K562 (cell line): ENCODE measurements around the gene SMIM8. TPM values are rescaled to one million over a fixed set of nuclear protein-coding genes. Genes with fewer than 3 reads are reported as not detected.
A peak's percentile ranks its signal among the peaks of the same experiment; 100 is the strongest.

ENCODE experiments used
- ATAC-seq: fragments of 200-7000 bp; cut with Tn5 transposase; 3 replicates; pipeline ENCODE4 v1.9.1; 2020; ENCODE audit warnings: moderate library complexity
- BruUV-seq: library from RNA; stranded (reverse); fragments of 400-500 nt; replicated peaks from 2 replicates; lab custom pipeline; 2021; lab: Mats Ljungman, UMichigan
- CTCF ChIA-PET: fragments of 300-600 bp; formaldehyde crosslinking; extraction: SDS; loops from one replicate; lab custom pipeline; 2021; ENCODE audit warnings: low intra/inter-chr PET ratio; lab: Yijun Ruan, JAX
- POLR2A ChIA-PET: fragments of 300-600, 350-650 bp; sonication (Branson Sonifier 250); formaldehyde crosslinking; extraction: SDS; loops from one replicate; lab custom pipeline; 2021; ENCODE audit warnings: antibody characterized with exemption, inconsistent platforms; lab: Yijun Ruan, JAX
- DNase-seq, 4 experiments: peaks; one replicate each; pipeline versions ENCODE4 v3.0.0 to v3.0.0-alpha.2; 2011 to 2018; ENCODE audit warnings: low spot score in 3 of 4, mixed read lengths in 3 of 4; ENCODE audit errors: extremely low read depth in 1 of 4
- FAIRE-seq: peaks from 2 replicates; lab custom pipeline; 2011; peaks lifted over from hg19 to GRCh38; lab: Jason Lieb, UNC
- H2AFZ ChIP-seq: 2 replicates; pipeline ENCODE4 v1.6.0; 2011; ENCODE audit warnings: low read depth, low read length, control low read depth, inconsistent platforms
- H3K27ac ChIP-seq: fragments of 200-600 bp; 3 replicates; pipeline ENCODE4 v1.8.0; 2011; ENCODE audit warnings: low read depth, mild to moderate bottlenecking, control low read depth, inconsistent platforms, low read length, moderate library complexity, mixed read lengths; ENCODE audit errors: extremely low read depth
- H3K27me3 ChIP-seq, 2 experiments: fragments of 300-600 bp in 1 of 2; 2 replicates in 1 of 2; 3 replicates in 1 of 2; pipeline versions ENCODE4 v1.6.0 to v1.8.0; 2011; ENCODE audit warnings: inconsistent platforms in 2 of 2, low read length in 2 of 2, mild to moderate bottlenecking in 1 of 2, mixed read lengths in 1 of 2, moderate library complexity in 1 of 2; ENCODE audit not compliant: control insufficient read depth in 2 of 2, insufficient read depth in 2 of 2
- H3K36me3 ChIP-seq: fragments of 300-600 bp; 3 replicates; pipeline ENCODE4 v1.8.0; 2011; ENCODE audit warnings: mild to moderate bottlenecking, low read length, inconsistent platforms; ENCODE audit not compliant: control insufficient read depth, insufficient read depth
- H3K4me1 ChIP-seq, 2 experiments: fragments of 200-600 bp in 1 of 2; replicated peaks in 1 of 2; 2 replicates in 1 of 2; 3 replicates in 1 of 2; pipeline versions ENCODE4 v1.5.1 to v1.8.0; 2011; ENCODE audit warnings: inconsistent platforms in 2 of 2, low read length in 2 of 2, mild to moderate bottlenecking in 1 of 2, mixed read lengths in 1 of 2, moderate library complexity in 1 of 2; ENCODE audit not compliant: control insufficient read depth in 2 of 2, insufficient read depth in 2 of 2
- H3K4me2 ChIP-seq: 2 replicates; pipeline ENCODE4 v1.6.1; 2011; ENCODE audit warnings: low read length, control low read depth, inconsistent platforms, mixed read lengths; ENCODE audit not compliant: insufficient read depth
- H3K4me3 ChIP-seq: fragments of 200-600 bp; sonication (generic), shearing (Covaris generic); 2 replicates; pipeline ENCODE4 v1.5.1; 2016; ENCODE audit warnings: control low read depth, inconsistent platforms
- H3K79me2 ChIP-seq: fragments of 200-600 bp; 3 replicates; pipeline ENCODE4 v1.8.0; 2011; ENCODE audit warnings: low read length, inconsistent platforms; ENCODE audit not compliant: control insufficient read depth, insufficient read depth
- H3K9ac ChIP-seq, 2 experiments: 2 replicates each; pipeline versions ENCODE4 v1.6.0 to v1.6.1; 2011; ENCODE audit warnings: low read depth in 2 of 2, low read length in 2 of 2, control low read depth in 1 of 2, inconsistent platforms in 1 of 2, mild to moderate bottlenecking in 1 of 2, mixed read lengths in 1 of 2; ENCODE audit not compliant: insufficient read depth in 1 of 2
- H3K9me1 ChIP-seq: one replicate; pipeline ENCODE4 v1.6.0; 2011; ENCODE audit warnings: inconsistent platforms, mild to moderate bottlenecking, low read length, moderate library complexity; ENCODE audit not compliant: control insufficient read depth, insufficient read depth
- H3K9me3 ChIP-seq: replicated peaks from 2 replicates; pipeline ENCODE4 v1.5.1; 2011; ENCODE audit warnings: low read depth, low read length, inconsistent platforms; ENCODE audit not compliant: control insufficient read depth, insufficient read depth
- H4K20me1 ChIP-seq: replicated peaks from 2 replicates; pipeline ENCODE4 v1.6.1; 2011; ENCODE audit warnings: low read length, inconsistent platforms, mixed read lengths; ENCODE audit not compliant: control insufficient read depth, insufficient read depth
- BRD4 ChIP-seq: fragments of 200-600 bp; sonication (generic); IDR thresholded peaks from 2 replicates; pipeline ENCODE4 v1.6.1; 2017; ENCODE audit warnings: inconsistent platforms
- CBFA2T3 ChIP-seq: fragments of 450-650 bp; IDR thresholded peaks from 2 replicates; pipeline ENCODE4 v1.6.1; 2017
- FOXM1 ChIP-seq, 2 experiments: fragments of 450-650 bp in 1 of 2; sonication (generic) in 1 of 2; formaldehyde crosslinking in 1 of 2; IDR thresholded peaks; 2 replicates each; pipeline versions ENCODE4 v1.6.1 to v1.9.0; 2017 to 2022; ENCODE audit warnings: low read depth in 2 of 2, mild to moderate bottlenecking in 2 of 2, missing genetic modification reagents in 1 of 2, moderate library complexity in 1 of 2
- LARP7 ChIP-seq: fragments of 450-650 bp; IDR thresholded peaks from 2 replicates; pipeline ENCODE4 v1.6.1; 2016
- MEIS2 ChIP-seq: fragments of 450-650 bp; IDR thresholded peaks from 2 replicates; pipeline ENCODE4 v1.6.1; 2014; ENCODE audit warnings: mild to moderate bottlenecking; ENCODE audit not compliant: partially characterized antibody
- MYC ChIP-seq, 2 experiments: fragments of 250-450 bp in 1 of 2; sonication (Bioruptor Pico) in 1 of 2; IDR thresholded peaks; 2 replicates each; pipeline versions ENCODE4 v1.5.1 to v1.6.1; 2012 to 2021; ENCODE audit warnings: low read depth in 2 of 2, borderline replicate concordance in 1 of 2, improper control_type of control experiment in 1 of 2, low read length in 1 of 2, mild to moderate bottlenecking in 1 of 2, moderate library complexity in 1 of 2
- NELFE ChIP-seq: IDR thresholded peaks from 2 replicates; pipeline ENCODE4 v1.6.1; 2011; ENCODE audit warnings: mild to moderate bottlenecking; ENCODE audit not compliant: insufficient read depth, insufficient read length
- PTTG1 ChIP-seq: fragments of 450-650 bp; IDR thresholded peaks from 2 replicates; pipeline ENCODE4 v1.6.1; 2016; ENCODE audit warnings: low read depth, mild to moderate bottlenecking, missing genetic modification characterization, missing compliant biosample characterization
- RBM22 ChIP-seq: fragments of 200-400 bp; formaldehyde crosslinking; IDR thresholded peaks from 2 replicates; pipeline ENCODE4 v1.6.1; 2018; ENCODE audit warnings: low read length, low read depth; ENCODE audit not compliant: poor library complexity, severe bottlenecking
- RNF2 ChIP-seq: sonication (generic); IDR thresholded peaks from 2 replicates; pipeline ENCODE4 v1.6.1; 2016
- WGBS: fragments of 100-300 bp; shearing (Covaris generic); methylation state at CpG from one replicate; pipeline ENCODE4 v1.1.6; 2016; ENCODE audit warnings: low coverage, mixed read lengths; ENCODE audit not compliant: insufficient coverage; ENCODE audit errors: missing lambda C conversion rate; 5-methylcytosine and 5-hydroxymethylcytosine counted together
- in situ Hi-C: fragments of 300-500 bp; cut with MboI; formaldehyde crosslinking; loops from 4 replicates; pipeline ENCODE4 v1.15.0; 2018; ENCODE audit warnings: inconsistent platforms, mixed read lengths
- intact Hi-C: fragments of 100-400 bp; cut with micrococcal nuclease; formaldehyde crosslinking; loops from 2 replicates; pipeline ENCODE4 v1.14.2; 2022
- polyA plus RNA-seq, 8 experiments: library from polyadenylated mRNA; depleted of rRNA in 4 of 8; stranded (reverse) in 5 of 8; unstranded in 3 of 8; fragments of >200 nt; fragmentation: Nextera tagmentation in 2 of 8; fragmentation: Illumina TruSeq in 1 of 8; extraction: Ambion mirVana in 2 of 8; extraction: Trizol in 1 of 8; gene quantifications; 2 replicates each; pipeline versions ENCODE4 v1.2.1 to v1.2.3, GENCODE V29; 2011 to 2014; ENCODE audit warnings: inconsistent platforms in 1 of 8, missing spikeins in 1 of 8
- total RNA-seq, 7 experiments: library from RNA; depleted of rRNA in 6 of 7; stranded (reverse); fragments of >200 nt in 6 of 7; fragmentation: Illumina TruSeq in 2 of 7; extraction: Trizol in 2 of 7; gene quantifications; 2 replicates each; pipeline versions ENCODE4 v1.2.1 to v1.2.3, GENCODE V29; 2011 to 2021; ENCODE audit warnings: low replicate concordance in 1 of 7
- TF ChIP-seq, protein P1 (sequence below): fragments of 250-450 bp; sonication (Bioruptor Pico); IDR thresholded peaks from 2 replicates; pipeline ENCODE4 v1.5.0; 2021
- TF ChIP-seq, protein P2 (sequence below): fragments of 250-450 bp; sonication (Bioruptor Pico); IDR thresholded peaks from 2 replicates; pipeline ENCODE4 v1.6.1; 2021; ENCODE audit warnings: mild to moderate bottlenecking
- TF ChIP-seq, protein P3 (sequence below): fragments of 450-650 bp; IDR thresholded peaks from 2 replicates; pipeline ENCODE4 v1.6.1; 2016; ENCODE audit warnings: low read depth, mild to moderate bottlenecking, moderate library complexity
- TF ChIP-seq, protein P4 (sequence below): fragments of 250-450 bp; sonication (Bioruptor Pico); IDR thresholded peaks from 2 replicates; pipeline ENCODE4 v1.8.0; 2022; ENCODE audit warnings: inconsistent platforms

The SMIM8 gene
- total and polyA plus RNA-seq, 9 of the 15 experiments (the other 6 are each of a cell fraction or from before 2014, with no cell fraction given): 8.3 to 53.7 (median 15.1) TPM

DNA sequence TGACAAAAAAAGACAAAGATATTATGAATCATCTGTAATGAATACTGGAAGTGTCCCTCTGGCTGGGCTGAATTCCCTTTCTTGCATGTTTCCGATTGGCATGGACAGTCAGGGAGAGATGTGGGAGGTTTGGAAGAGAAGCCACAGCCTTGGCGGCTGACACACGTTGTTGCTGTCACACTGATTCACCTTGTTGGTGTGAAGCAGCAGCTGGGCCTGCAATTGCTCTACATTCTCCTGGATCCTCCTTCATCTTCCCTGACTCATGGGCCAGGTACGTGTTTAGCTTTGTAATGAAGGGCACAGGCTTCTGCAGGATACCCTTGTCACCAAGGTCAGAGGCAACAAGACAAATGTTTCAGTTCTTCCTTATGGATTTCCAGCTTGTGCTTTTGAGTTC, 13.4 kb upstream of the SMIM8 start (continued):
- no peak for TF ChIP-seq MYC (IDR thresholded peaks at IDR 0.05; ENCODE audit: low read depth, low read length)
- no peak for TF ChIP-seq MYC (CRISPR knock-in tag; IDR thresholded peaks at IDR 0.05; ENCODE audit: borderline replicate concordance, low read depth)
- TF ChIP-seq, protein P1, sequence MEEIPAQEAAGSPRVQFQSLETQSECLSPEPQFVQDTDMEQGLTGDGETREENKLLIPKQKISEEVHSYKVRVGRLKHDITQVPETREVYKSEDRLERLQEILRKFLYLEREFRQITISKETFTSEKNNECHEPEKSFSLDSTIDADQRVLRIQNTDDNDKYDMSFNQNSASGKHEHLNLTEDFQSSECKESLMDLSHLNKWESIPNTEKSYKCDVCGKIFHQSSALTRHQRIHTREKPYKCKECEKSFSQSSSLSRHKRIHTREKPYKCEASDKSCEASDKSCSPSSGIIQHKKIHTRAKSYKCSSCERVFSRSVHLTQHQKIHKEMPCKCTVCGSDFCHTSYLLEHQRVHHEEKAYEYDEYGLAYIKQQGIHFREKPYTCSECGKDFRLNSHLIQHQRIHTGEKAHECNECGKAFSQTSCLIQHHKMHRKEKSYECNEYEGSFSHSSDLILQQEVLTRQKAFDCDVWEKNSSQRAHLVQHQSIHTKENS: no peak
- TF ChIP-seq PTTG1 (tag): no peak
- TF ChIP-seq, protein P2, sequence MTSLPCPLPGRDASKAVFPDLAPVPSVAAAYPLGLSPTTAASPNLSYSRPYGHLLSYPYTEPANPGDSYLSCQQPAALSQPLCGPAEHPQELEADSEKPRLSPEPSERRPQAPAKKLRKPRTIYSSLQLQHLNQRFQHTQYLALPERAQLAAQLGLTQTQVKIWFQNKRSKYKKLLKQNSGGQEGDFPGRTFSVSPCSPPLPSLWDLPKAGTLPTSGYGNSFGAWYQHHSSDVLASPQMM: no peak
- no peak for TF ChIP-seq FOXM1 (IDR thresholded peaks at IDR 0.05; ENCODE audit: low read depth)
- TF ChIP-seq FOXM1 (CRISPR knock-in tag; IDR thresholded peaks at IDR 0.05; ENCODE audit: low read depth): no peak
- TF ChIP-seq BRD4: no peak
- no peak for TF ChIP-seq CBFA2T3

DNA sequence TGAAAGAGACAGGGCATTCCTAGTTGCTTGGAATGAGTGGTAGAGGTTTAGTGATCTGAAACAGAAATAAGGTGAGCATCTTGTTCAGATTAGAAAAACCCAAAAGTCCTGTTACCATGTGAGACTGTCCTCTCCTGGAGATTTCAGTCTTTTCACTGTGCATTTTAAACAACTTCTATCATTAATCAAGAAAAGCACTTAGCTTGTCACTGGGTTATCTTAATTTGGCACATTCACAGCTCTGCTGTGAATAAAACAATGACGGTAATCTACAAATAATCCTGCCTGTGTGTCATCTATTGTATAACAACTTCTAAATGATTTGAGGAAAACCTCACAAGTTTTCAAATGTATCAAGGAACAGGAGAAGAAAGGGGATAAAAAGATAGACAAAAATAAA, 9.5 kb upstream of the SMIM8 start:
- no peak for FAIRE-seq
- TF ChIP-seq LARP7 (no peak), MEIS2 (peak; percentile 70), RNF2 (no peak), NELFE (no peak), RBM22 (no peak)
- TF ChIP-seq, protein P3, sequence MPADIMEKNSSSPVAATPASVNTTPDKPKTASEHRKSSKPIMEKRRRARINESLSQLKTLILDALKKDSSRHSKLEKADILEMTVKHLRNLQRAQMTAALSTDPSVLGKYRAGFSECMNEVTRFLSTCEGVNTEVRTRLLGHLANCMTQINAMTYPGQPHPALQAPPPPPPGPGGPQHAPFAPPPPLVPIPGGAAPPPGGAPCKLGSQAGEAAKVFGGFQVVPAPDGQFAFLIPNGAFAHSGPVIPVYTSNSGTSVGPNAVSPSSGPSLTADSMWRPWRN: no peak
- TF ChIP-seq, protein P4, sequence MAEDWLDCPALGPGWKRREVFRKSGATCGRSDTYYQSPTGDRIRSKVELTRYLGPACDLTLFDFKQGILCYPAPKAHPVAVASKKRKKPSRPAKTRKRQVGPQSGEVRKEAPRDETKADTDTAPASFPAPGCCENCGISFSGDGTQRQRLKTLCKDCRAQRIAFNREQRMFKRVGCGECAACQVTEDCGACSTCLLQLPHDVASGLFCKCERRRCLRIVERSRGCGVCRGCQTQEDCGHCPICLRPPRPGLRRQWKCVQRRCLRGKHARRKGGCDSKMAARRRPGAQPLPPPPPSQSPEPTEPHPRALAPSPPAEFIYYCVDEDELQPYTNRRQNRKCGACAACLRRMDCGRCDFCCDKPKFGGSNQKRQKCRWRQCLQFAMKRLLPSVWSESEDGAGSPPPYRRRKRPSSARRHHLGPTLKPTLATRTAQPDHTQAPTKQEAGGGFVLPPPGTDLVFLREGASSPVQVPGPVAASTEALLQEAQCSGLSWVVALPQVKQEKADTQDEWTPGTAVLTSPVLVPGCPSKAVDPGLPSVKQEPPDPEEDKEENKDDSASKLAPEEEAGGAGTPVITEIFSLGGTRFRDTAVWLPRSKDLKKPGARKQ (CRISPR knock-in tag): no peak

More for the DNA sequence above, 9.5 kb upstream of the SMIM8 start:
- H3K4me3 ChIP-seq: no peak overlapping the region
- H3K36me3 ChIP-seq: no peaks in the 10 kb centered on the region
- no peaks in the 10 kb centered on the region for H3K79me2 ChIP-seq
- in situ Hi-C loops (no loop called here), intact Hi-C loops (no loop called here)
- no peaks in the 10 kb centered on the region for H3K9me3 ChIP-seq
- 0% methylated on average over 1 of the region's 1 CpG for WGBS
- H2AFZ ChIP-seq: no peak overlapping the region
- no peaks in the 10 kb centered on the region for H3K4me1 ChIP-seq
- ATAC-seq (no peak), DNase-seq (no peak)
- no peaks in the 10 kb centered on the region for H3K9me1 ChIP-seq
- BruUV-seq: no TSS peak
- POLR2A ChIA-PET: no interaction called here
- H3K9ac ChIP-seq: no peak overlapping the region
- no peak overlapping the region for H3K27ac ChIP-seq
- CTCF ChIA-PET: no interaction called here
- H4K20me1 ChIP-seq: no peaks in the 10 kb centered on the region
- peaks cover 0 to 5% of the 10 kb centered on the region in 2 experiments; a peak in 3 of 5 replicates for H3K27me3 ChIP-seq
- H3K4me2 ChIP-seq: no peak overlapping the region
